IPS-NIHi11 (cell line): ENCODE results near the gene ARHGAP4.
A peak's percentile ranks its signal among the peaks of the same experiment; 100 is the strongest.

Experiments used
- DNase-seq: peaks from one replicate; pipeline ENCODE4 v3.0.0; 2012; ENCODE audit warnings: mixed read lengths, low spot score

ARHGAP4 gene

DNA sequence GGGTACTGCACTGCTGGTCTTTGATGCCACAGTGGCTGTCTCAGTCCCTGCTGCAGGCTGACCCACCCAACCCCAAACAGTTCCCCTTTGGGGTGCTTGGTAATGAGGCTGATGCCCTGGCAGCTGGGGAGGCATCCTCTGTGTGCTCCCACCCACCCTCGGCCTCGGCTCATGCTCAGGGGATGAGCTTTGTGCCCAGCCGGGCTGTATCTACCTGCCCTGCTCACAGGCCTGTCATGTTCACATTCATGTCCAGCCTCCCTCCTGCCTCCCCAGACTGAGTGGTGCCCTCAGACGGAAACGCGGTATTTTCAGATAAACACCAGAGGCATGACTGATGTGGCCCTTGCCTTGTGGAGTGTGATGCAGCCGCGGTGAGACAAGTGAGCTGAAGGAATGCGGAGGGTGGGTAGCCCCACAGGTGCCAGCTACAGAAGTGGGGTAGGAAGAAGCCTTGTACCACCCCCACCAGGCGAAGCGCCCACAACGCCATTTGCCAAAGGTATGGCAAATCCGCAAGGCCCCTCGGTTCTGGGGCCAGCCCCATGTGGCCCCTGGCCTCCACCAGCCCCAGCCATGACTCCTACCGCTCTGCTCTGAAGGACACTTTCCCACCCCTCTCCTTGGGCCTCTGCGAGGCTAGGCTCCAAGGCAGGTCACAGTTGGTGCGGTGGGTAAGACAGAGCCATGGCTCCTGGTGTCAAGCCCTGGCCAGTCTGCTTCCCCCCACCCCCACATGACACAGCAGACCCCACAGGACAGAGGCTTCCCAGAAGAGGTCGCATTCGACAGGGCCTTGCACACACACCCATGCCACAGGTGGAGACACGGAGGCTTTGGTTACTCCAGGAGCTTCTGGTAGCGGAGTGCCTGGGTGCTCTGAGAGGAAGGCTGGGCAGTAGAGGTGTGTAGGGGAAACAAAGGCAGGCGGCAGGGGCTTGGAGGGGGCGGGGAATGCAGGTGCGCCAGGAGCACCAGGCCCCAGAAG lies 20.2 kb upstream of the ARHGAP4 start:
- no peak for DNase-seq

- no peak for DNase-seq
These were observed 18.7 kb upstream of the ARHGAP4 start for GRCh38 chrX:153944800-153945150.

- peak; percentile 39 for DNase-seq
These were observed 18.2 kb upstream of the ARHGAP4 start, which contains the start of gene RENBP for GRCh38 chrX:153944140-153944799. Gene RENBP (minus strand): TSS chrX:153944643. CDS start chrX:153944610, 33 bp downstream.

- peak; percentile 22 for DNase-seq
These were observed 15.5 kb upstream of the ARHGAP4 start for GRCh38 chrX:153941336-153942252.

- DNase-seq: no peak
These were observed 13.5 kb upstream of the ARHGAP4 start for GRCh38 chrX:153939573-153939972.

- DNase-seq: no peak
These were observed 12.2 kb upstream of the ARHGAP4 start for GRCh38 chrX:153938226-153938786.

DNA sequence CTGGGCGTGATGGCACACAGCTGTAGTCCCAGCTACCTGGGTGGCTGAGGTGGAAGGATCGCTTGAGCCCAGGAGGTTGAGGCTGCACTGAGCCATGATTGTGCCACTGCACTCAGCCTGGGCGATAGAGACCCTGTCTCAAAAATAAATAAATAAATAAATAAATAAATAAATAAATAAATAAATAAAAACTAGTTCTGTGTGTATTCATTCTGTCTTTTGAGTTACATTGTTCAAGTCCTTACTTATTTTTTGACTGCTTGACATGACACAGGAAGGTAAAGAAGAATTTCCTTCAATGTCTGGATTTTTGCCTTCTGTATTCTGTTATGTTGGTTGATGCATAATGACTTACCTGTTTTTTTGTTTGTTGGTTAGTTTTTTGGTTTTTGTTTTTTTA lies 11.0 kb upstream of the ARHGAP4 start:
- DNase-seq: no peak

GRCh38 chrX:153935326-153935851 lies 9.3 kb upstream of the ARHGAP4 start:
- no peak for DNase-seq

- DNase-seq: peak; percentile 88
These were observed 8.8 kb upstream of the ARHGAP4 start, which contains the start of gene NAA10 for GRCh38 chrX:153934762-153935325. Gene NAA10 (minus strand): TSS chrX:153935037. CDS start chrX:153934904, 133 bp downstream.

- no peak for DNase-seq
These were observed 8.2 kb upstream of the ARHGAP4 start for GRCh38 chrX:153934148-153934761.

DNA sequence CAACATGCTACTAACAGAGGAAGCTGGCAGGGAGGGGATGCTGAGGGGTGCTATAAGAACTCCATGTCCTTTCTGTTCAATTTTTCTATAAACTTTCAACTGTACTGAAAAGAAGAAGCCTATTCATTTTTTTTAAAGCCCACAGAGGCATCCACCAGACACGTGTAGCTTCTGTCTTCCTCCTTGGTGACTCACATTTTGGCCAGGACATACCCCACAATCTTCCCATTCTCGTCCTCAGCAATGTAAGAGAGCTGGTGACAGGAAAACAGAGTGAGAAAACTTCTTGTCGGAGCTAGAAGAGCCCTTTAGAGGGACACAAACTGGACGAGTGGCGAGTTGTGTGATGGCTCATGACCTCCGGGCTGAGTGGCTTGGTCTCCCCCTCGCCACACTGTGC lies 7.7 kb upstream of the ARHGAP4 start:
- no peak for DNase-seq

DNA sequence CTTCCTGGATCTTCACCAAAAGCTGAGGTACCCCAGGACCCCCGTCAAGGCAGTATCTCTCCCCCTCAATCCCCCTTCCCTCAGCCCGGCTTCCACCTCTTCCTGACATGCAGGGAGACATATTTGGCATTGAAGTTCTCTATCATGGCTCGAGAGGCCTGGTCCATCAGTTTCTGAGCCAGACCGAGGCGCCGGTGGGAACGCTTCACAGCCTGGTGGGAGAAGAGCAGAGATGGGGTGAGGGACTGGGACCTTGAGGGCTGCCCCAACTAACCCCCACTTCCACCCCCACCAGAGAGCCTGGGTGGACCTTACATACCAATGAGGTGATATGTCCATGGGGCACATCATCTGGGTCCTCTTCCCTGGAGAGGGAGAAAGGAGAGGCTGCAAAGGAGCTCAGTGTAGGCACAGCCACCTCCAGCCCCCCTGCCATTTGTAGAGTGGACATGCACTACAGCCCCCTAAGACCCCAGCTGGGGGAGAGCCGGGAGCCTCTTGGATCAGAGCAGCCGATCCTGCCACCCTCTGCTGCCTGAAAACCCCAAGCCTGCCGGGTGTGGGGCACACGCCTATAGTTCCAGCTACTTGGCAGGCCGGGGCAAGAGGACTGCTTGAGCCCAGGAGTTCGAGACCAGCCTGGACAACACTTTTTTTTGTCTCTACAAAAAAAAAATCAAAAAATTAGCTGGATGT lies 6.3 kb upstream of the ARHGAP4 start:
- no peak for DNase-seq

GRCh38 chrX:153931748-153932147 lies 5.7 kb upstream of the ARHGAP4 start:
- DNase-seq: no peak

DNA sequence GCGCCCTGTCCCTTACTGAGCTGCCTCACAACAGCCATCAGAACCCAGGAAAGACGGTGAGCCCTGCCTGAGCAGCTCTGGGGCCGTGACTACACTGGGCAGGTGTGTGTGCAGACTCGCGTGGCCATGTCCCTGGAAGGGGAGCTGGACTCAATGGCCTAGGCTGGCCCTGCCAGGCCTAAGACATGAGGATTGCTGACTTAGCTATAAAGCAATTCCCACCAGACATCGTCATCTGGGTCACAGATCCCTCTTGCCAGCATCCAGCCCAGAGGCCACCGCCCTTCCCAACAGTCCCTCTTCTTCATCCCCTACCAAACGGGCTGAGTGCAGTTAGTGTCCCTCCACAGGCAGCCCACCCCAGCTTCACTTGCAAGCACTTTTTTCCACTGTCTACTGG lies 5.1 kb upstream of the ARHGAP4 start:
- no peak for DNase-seq

GRCh38 chrX:153930011-153930910 lies 4.2 kb upstream of the ARHGAP4 start:
- DNase-seq: no peak

GRCh38 chrX:153929576-153929975 lies 3.5 kb upstream of the ARHGAP4 start:
- no peak for DNase-seq

- no peak for DNase-seq
These were observed 2.8 kb upstream of the ARHGAP4 start for GRCh38 chrX:153928846-153929245.

GRCh38 chrX:153927922-153928760 lies 2.1 kb upstream of the ARHGAP4 start:
- DNase-seq: peak; percentile 89
